Measurements from ENCODE around the gene SLC7A14.

Gene SLC7A14

GRCh38 chr3:170563712-170564423, 22.0 kb downstream of the SLC7A14 start:
- H3K9me3 Mint-ChIP-seq, result no peaks in the 10 kb centered on the region

GRCh38 chr3:170562080-170562479, 23.8 kb downstream of the SLC7A14 start:
- Mint-ChIP-seq H3K9me3 (no peaks in the 10 kb centered on the region), H3K4me3 (no peak overlapping the region), H3K36me3 (no peaks in the 10 kb centered on the region), H3K27me3 (peaks cover 6% of the 10 kb centered on the region), H3K4me1 (no peaks in the 10 kb centered on the region), H3K27ac (no peak overlapping the region)

More at GRCh38 chr3:170563712-170564423, 22.0 kb downstream of the SLC7A14 start:
- Mint-ChIP-seq H3K4me3 (no peak overlapping the region), H3K4me1 (no peaks in the 10 kb centered on the region), H3K27me3 (peaks cover 2% of the 10 kb centered on the region), H3K36me3 (no peaks in the 10 kb centered on the region), H3K27ac (no peak overlapping the region)

GRCh38 chr3:170560717-170561382, 25.0 kb downstream of the SLC7A14 start:
- H3K27ac Mint-ChIP-seq, result no peak overlapping the region
- H3K4me3 Mint-ChIP-seq, result no peak overlapping the region
- no peaks in the 10 kb centered on the region for H3K36me3 Mint-ChIP-seq
- no peaks in the 10 kb centered on the region for H3K4me1 Mint-ChIP-seq
- no peaks in the 10 kb centered on the region for H3K9me3 Mint-ChIP-seq
- peaks cover 8% of the 10 kb centered on the region for H3K27me3 Mint-ChIP-seq

- Mint-ChIP-seq H3K4me3 (no peak overlapping the region), H3K4me1 (no peaks in the 10 kb centered on the region), H3K9me3 (no peaks in the 10 kb centered on the region), H3K36me3 (no peaks in the 10 kb centered on the region), H3K27ac (no peak overlapping the region), H3K27me3 (peaks cover 8% of the 10 kb centered on the region)
Observed at GRCh38 chr3:170560296-170560695, 25.6 kb downstream of the SLC7A14 start.

- Mint-ChIP-seq H3K4me1 (no peaks in the 10 kb centered on the region), H3K27me3 (peaks cover 12% of the 10 kb centered on the region), H3K27ac (no peak overlapping the region), H3K36me3 (no peaks in the 10 kb centered on the region), H3K9me3 (no peaks in the 10 kb centered on the region), H3K4me3 (no peak overlapping the region)
Observed at GRCh38 chr3:170558427-170558826, 27.4 kb downstream of the SLC7A14 start.

- no peaks in the 10 kb centered on the region for H3K9me3 Mint-ChIP-seq
- H3K36me3 Mint-ChIP-seq, result no peaks in the 10 kb centered on the region
- peaks cover 21% of the 10 kb centered on the region for H3K27me3 Mint-ChIP-seq
- H3K4me3 Mint-ChIP-seq, result no peak overlapping the region
- H3K27ac Mint-ChIP-seq, result no peak overlapping the region
- H3K4me1 Mint-ChIP-seq, result no peaks in the 10 kb centered on the region
Observed at GRCh38 chr3:170555329-170555728, 30.5 kb downstream of the SLC7A14 start.

- Mint-ChIP-seq H3K4me1 (no peaks in the 10 kb centered on the region), H3K27ac (no peak overlapping the region), H3K27me3 (peaks cover 19% of the 10 kb centered on the region), H3K36me3 (no peaks in the 10 kb centered on the region), H3K4me3 (no peak overlapping the region), H3K9me3 (no peaks in the 10 kb centered on the region)
Observed at GRCh38 chr3:170553788-170554757, 31.8 kb downstream of the SLC7A14 start.

- Mint-ChIP-seq H3K36me3 (no peaks in the 10 kb centered on the region), H3K4me1 (no peaks in the 10 kb centered on the region), H3K9me3 (no peaks in the 10 kb centered on the region), H3K27ac (no peak overlapping the region), H3K4me3 (no peak overlapping the region), H3K27me3 (peaks cover 15% of the 10 kb centered on the region)
Observed at GRCh38 chr3:170551252-170551651, 34.6 kb downstream of the SLC7A14 start.

GRCh38 chr3:170542704-170543103, 43.2 kb downstream of the SLC7A14 start:
- Mint-ChIP-seq H3K4me1 (no peaks in the 10 kb centered on the region), H3K4me3 (no peak overlapping the region), H3K27ac (no peak overlapping the region), H3K27me3 (peaks cover 6% of the 10 kb centered on the region), H3K36me3 (no peaks in the 10 kb centered on the region), H3K9me3 (no peaks in the 10 kb centered on the region)

GRCh38 chr3:170539897-170540296, 46.0 kb downstream of the SLC7A14 start:
- Mint-ChIP-seq H3K4me1 (no peaks in the 10 kb centered on the region), H3K4me3 (no peak overlapping the region), H3K27me3 (peaks cover 10% of the 10 kb centered on the region), H3K27ac (no peak overlapping the region), H3K36me3 (no peaks in the 10 kb centered on the region), H3K9me3 (no peaks in the 10 kb centered on the region)

GRCh38 chr3:170536712-170537111, 49.2 kb downstream of the SLC7A14 start:
- H3K9me3 Mint-ChIP-seq, result no peaks in the 10 kb centered on the region
- H3K4me1 Mint-ChIP-seq, result no peaks in the 10 kb centered on the region
- H3K4me3 Mint-ChIP-seq, result no peak overlapping the region
- H3K27ac Mint-ChIP-seq, result no peak overlapping the region
- H3K27me3 Mint-ChIP-seq, result peaks cover 10% of the 10 kb centered on the region
- no peaks in the 10 kb centered on the region for H3K36me3 Mint-ChIP-seq

GRCh38 chr3:170534227-170534626, 51.6 kb downstream of the SLC7A14 start:
- Mint-ChIP-seq H3K9me3 (no peaks in the 10 kb centered on the region), H3K4me1 (no peaks in the 10 kb centered on the region), H3K27me3 (peaks cover 9% of the 10 kb centered on the region), H3K36me3 (no peaks in the 10 kb centered on the region), H3K4me3 (no peak overlapping the region), H3K27ac (no peak overlapping the region)

GRCh38 chr3:170532573-170532972, 53.3 kb downstream of the SLC7A14 start:
- Mint-ChIP-seq H3K27ac (no peak overlapping the region), H3K4me3 (no peak overlapping the region), H3K4me1 (no peaks in the 10 kb centered on the region), H3K9me3 (no peaks in the 10 kb centered on the region), H3K36me3 (no peaks in the 10 kb centered on the region), H3K27me3 (peaks cover 4% of the 10 kb centered on the region)

GRCh38 chr3:170531657-170532335, 54.1 kb downstream of the SLC7A14 start:
- Mint-ChIP-seq H3K9me3 (no peaks in the 10 kb centered on the region), H3K4me1 (no peaks in the 10 kb centered on the region), H3K36me3 (no peaks in the 10 kb centered on the region), H3K27me3 (no peaks in the 10 kb centered on the region), H3K27ac (no peak overlapping the region), H3K4me3 (no peak overlapping the region)

GRCh38 chr3:170531054-170531453, 54.8 kb downstream of the SLC7A14 start:
- H3K36me3 Mint-ChIP-seq, result no peaks in the 10 kb centered on the region
- H3K4me1 Mint-ChIP-seq, result no peaks in the 10 kb centered on the region
- no peaks in the 10 kb centered on the region for H3K27me3 Mint-ChIP-seq
- no peak overlapping the region for H3K4me3 Mint-ChIP-seq
- H3K9me3 Mint-ChIP-seq, result no peaks in the 10 kb centered on the region
- H3K27ac Mint-ChIP-seq, result no peak overlapping the region
